Measurements from ENCODE around the gene ASZ1. TPM values are rescaled to one million over a fixed set of nuclear protein-coding genes. Genes with fewer than 3 reads are reported as not detected.
A peak's percentile ranks its signal among the peaks of the same experiment; 100 is the strongest.

The ASZ1 gene
- total RNA-seq, 1 donor from 2014 or later, result not detected

- no peak overlapping the region for H3K4me3 ChIP-seq (ENCODE audit: low read depth, low read length)
- DNase-seq (ENCODE audit: low read depth), result no peak
- TF ChIP-seq CTCF (conservative IDR thresholded peaks at IDR 0.05; ENCODE audit: low read depth, low read length), result peak; percentile 65
These were observed 31.8 kb upstream of the ASZ1 start for GRCh38 chr7:117458977-117459583.

- TF ChIP-seq CTCF (conservative IDR thresholded peaks at IDR 0.05; ENCODE audit: low read depth, low read length), result no peak
- DNase-seq (ENCODE audit: low read depth), result no peak
These were observed 21.4 kb upstream of the ASZ1 start for GRCh38 chr7:117448655-117449054.

GRCh38 chr7:117446220-117446815 is 19.0 kb upstream of the ASZ1 start:
- no peak for TF ChIP-seq CTCF (conservative IDR thresholded peaks at IDR 0.05; ENCODE audit: low read depth, low read length)

More at GRCh38 chr7:117448655-117449054, 21.4 kb upstream of the ASZ1 start:
- H3K4me3 ChIP-seq (ENCODE audit: low read depth, low read length), result no peak overlapping the region

GRCh38 chr7:117445206-117445605 is 17.9 kb upstream of the ASZ1 start:
- peak; percentile 73 for DNase-seq (ENCODE audit: low read depth)
- no peak overlapping the region for H3K4me3 ChIP-seq (ENCODE audit: low read depth, low read length)
- no peak for TF ChIP-seq CTCF (conservative IDR thresholded peaks at IDR 0.05; ENCODE audit: low read depth, low read length)

More at GRCh38 chr7:117446220-117446815, 19.0 kb upstream of the ASZ1 start:
- DNase-seq (ENCODE audit: low read depth), result no peak
- H3K4me3 ChIP-seq (ENCODE audit: low read depth, low read length), result no peak overlapping the region

GRCh38 chr7:117444646-117445045 is 17.4 kb upstream of the ASZ1 start:
- no peak for TF ChIP-seq CTCF (conservative IDR thresholded peaks at IDR 0.05; ENCODE audit: low read depth, low read length)
- no peak for DNase-seq (ENCODE audit: low read depth)
- no peak overlapping the region for H3K4me3 ChIP-seq (ENCODE audit: low read depth, low read length)

- TF ChIP-seq CTCF (conservative IDR thresholded peaks at IDR 0.05; ENCODE audit: low read depth, low read length), result no peak
- no peak overlapping the region for H3K4me3 ChIP-seq (ENCODE audit: low read depth, low read length)
- DNase-seq (ENCODE audit: low read depth), result peak; percentile 84
These were observed 8.3 kb upstream of the ASZ1 start for GRCh38 chr7:117435475-117436043.

All from epithelial cell of proximal tubule (primary cell).